Activated T-helper 2 cell treated with anti-CD3 and anti-CD28 coated beads, Interferon-gamma antibody, Interleukin-2, Interleukin-4, amounts not matched to agents 10 μg/mL and 5 μg/mL and 100 μg/mL, durations not matched to agents 14 hours and 24 hours and 36 hours (primary cell): Measurements from ENCODE around the gene DNAJC10. TPM values are rescaled to one million over a fixed set of nuclear protein-coding genes. Genes with fewer than 3 reads are reported as not detected.

Source experiments
- DNase-seq: peaks from one replicate; pipeline ENCODE4 v3.0.0; 2021; ENCODE audit warnings: low spot score
- H3K27ac Mint-ChIP-seq: one replicate; pipeline ENCODE4 v1.8.0; 2021; ENCODE audit warnings: mixed read lengths
- H3K27me3 Mint-ChIP-seq: one replicate; pipeline ENCODE4 v1.8.0; 2021; ENCODE audit warnings: low read depth, mixed read lengths
- H3K36me3 Mint-ChIP-seq: one replicate; pipeline ENCODE4 v1.8.0; 2021; ENCODE audit warnings: low read depth, mixed read lengths
- H3K4me1 Mint-ChIP-seq: one replicate; pipeline ENCODE4 v1.8.0; 2021; ENCODE audit warnings: low read depth, mixed read lengths
- H3K4me3 Mint-ChIP-seq: one replicate; pipeline ENCODE4 v1.8.0; 2021; ENCODE audit warnings: low read depth, mild to moderate bottlenecking, moderate library complexity, mixed read lengths
- H3K9me3 Mint-ChIP-seq: one replicate; pipeline ENCODE4 v1.8.0; 2021; ENCODE audit warnings: mixed read lengths
- intact Hi-C: fragments of 100-400 bp; cut with micrococcal nuclease; formaldehyde crosslinking; loops from one replicate; pipeline ENCODE4 v1.15.1; 2023
- total RNA-seq: library from RNA; stranded (reverse); gene quantifications from 2 replicates; pipeline ENCODE4 v1.2.3, GENCODE V29; 2022

The DNAJC10 gene
- total RNA-seq, 1 donor from 2014 or later = 64.6 TPM

- Mint-ChIP-seq H3K27ac (no peak overlapping the region), H3K36me3 (no peaks in the 10 kb centered on the region), H3K27me3 (peaks cover 7% of the 10 kb centered on the region), H3K4me1 (no peaks in the 10 kb centered on the region), H3K4me3 (no peak overlapping the region), H3K9me3 (no peaks in the 10 kb centered on the region)
- intact Hi-C loops = no loop called here
- no peak for DNase-seq
Observed at GRCh38 chr2:182831921-182832320, 115.9 kb downstream of the DNAJC10 start.

- no peaks in the 10 kb centered on the region for H3K4me1 Mint-ChIP-seq
- no peak overlapping the region for H3K4me3 Mint-ChIP-seq
- no peaks in the 10 kb centered on the region for H3K9me3 Mint-ChIP-seq
- intact Hi-C loops = no loop called here
- H3K36me3 Mint-ChIP-seq = no peaks in the 10 kb centered on the region
- no peak overlapping the region for H3K27ac Mint-ChIP-seq
- H3K27me3 Mint-ChIP-seq = peaks cover 7% of the 10 kb centered on the region
- no peak for DNase-seq
Observed at GRCh38 chr2:182833084-182833854, 117.2 kb downstream of the DNAJC10 start.

GRCh38 chr2:182834293-182834692 is 118.2 kb downstream of the DNAJC10 start:
- no peak for DNase-seq
- intact Hi-C loops = no loop called here
- Mint-ChIP-seq H3K4me3 (no peak overlapping the region), H3K9me3 (no peaks in the 10 kb centered on the region), H3K27ac (no peak overlapping the region), H3K36me3 (no peaks in the 10 kb centered on the region), H3K4me1 (no peaks in the 10 kb centered on the region), H3K27me3 (peaks cover 7% of the 10 kb centered on the region)

DNA sequence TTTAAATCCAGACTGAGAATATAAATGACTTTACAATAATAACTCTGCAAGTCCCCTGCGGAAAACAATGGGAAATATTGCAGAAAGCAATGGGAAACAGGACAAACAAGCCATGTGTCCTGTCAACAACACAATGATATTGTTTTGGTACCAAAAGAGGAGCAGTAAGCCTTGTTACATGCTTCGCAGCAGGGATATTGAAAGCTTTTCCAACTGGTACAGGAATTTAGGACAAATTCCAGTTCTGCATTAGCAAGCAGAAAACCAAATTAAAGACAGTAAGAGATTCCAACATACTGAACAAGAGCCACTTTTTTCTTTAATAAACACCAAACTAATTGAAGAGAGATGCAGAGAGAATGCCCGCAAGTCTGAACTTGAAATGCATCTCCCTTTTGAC is 120.4 kb downstream of the DNAJC10 start:
- no peak overlapping the region for H3K4me3 Mint-ChIP-seq
- H3K27me3 Mint-ChIP-seq = peaks cover 13% of the 10 kb centered on the region
- no peak overlapping the region for H3K27ac Mint-ChIP-seq
- intact Hi-C loops = no loop called here
- DNase-seq = no peak
- H3K4me1 Mint-ChIP-seq = no peaks in the 10 kb centered on the region
- no peaks in the 10 kb centered on the region for H3K9me3 Mint-ChIP-seq
- no peaks in the 10 kb centered on the region for H3K36me3 Mint-ChIP-seq

Other genes with a start within 250 kb of the DNAJC10 start
- not detected in 2 replicates for gene FRZB, start 150.4 kb downstream of the DNAJC10 start, total RNA-seq